HepG2 (cell line): Measurements from ENCODE around the gene LURAP1L. TPM values are rescaled to one million over a fixed set of nuclear protein-coding genes. Genes with fewer than 3 reads are reported as not detected.

ENCODE experiments used
- AFF4 ChIP-seq: sonication (generic); formaldehyde crosslinking; IDR thresholded peaks from 2 replicates; pipeline ENCODE4 v1.4.0; 2020; ENCODE audit warnings: missing genetic modification reagents
- ARNT ChIP-seq: fragments of 450-650 bp; IDR thresholded peaks from 2 replicates; pipeline ENCODE4 v1.6.1; 2017
- ATAD3A ChIP-seq: sonication (generic); formaldehyde crosslinking; IDR thresholded peaks from 2 replicates; pipeline ENCODE4 v1.4.0; 2020; ENCODE audit warnings: missing genetic modification reagents
- ATF4 ChIP-seq, 2 experiments: fragments of 450-650 bp in 1 of 2; sonication (generic) in 1 of 2; formaldehyde crosslinking; IDR thresholded peaks; 2 replicates each; pipeline versions ENCODE4 v1.5.0 to v1.8.0; 2020 to 2022; ENCODE audit warnings: mild to moderate bottlenecking in 1 of 2, missing genetic modification reagents in 1 of 2
- IRX3 ChIP-seq: sonication (generic); formaldehyde crosslinking; IDR thresholded peaks from 2 replicates; pipeline ENCODE4 v1.8.1; 2023; ENCODE audit warnings: mild to moderate bottlenecking, low read depth, missing genetic modification reagents, borderline replicate concordance
- MTF2 ChIP-seq: sonication (generic); formaldehyde crosslinking; IDR thresholded peaks from 2 replicates; pipeline ENCODE4 v1.5.0; 2020; ENCODE audit warnings: missing genetic modification reagents, borderline replicate concordance
- NFYB ChIP-seq: sonication (generic); formaldehyde crosslinking; IDR thresholded peaks from 2 replicates; pipeline ENCODE4 v1.4.0; 2020; ENCODE audit warnings: missing genetic modification reagents
- NONO ChIP-seq, 2 experiments: fragments of 450-650 bp in 1 of 2; sonication (generic) in 1 of 2; formaldehyde crosslinking in 1 of 2; IDR thresholded peaks in 1 of 2; conservative IDR thresholded peaks in 1 of 2; 2 replicates each; pipeline versions ENCODE4 v1.6.1 to v1.8.0; 2017 to 2022; ENCODE audit warnings: mild to moderate bottlenecking in 1 of 2, missing genetic modification reagents in 1 of 2, moderate library complexity in 1 of 2
- RCOR2 ChIP-seq: IDR thresholded peaks from 2 replicates; pipeline ENCODE4 v1.6.1; 2016; ENCODE audit warnings: missing biosample characterization, missing genetic modification reagents
- SNAI1 ChIP-seq: sonication (generic); formaldehyde crosslinking; IDR thresholded peaks from 2 replicates; pipeline ENCODE4 v1.5.0; 2020; ENCODE audit warnings: mild to moderate bottlenecking, missing genetic modification reagents, borderline replicate concordance
- ZBTB1 ChIP-seq: sonication (generic); formaldehyde crosslinking; IDR thresholded peaks from 2 replicates; pipeline ENCODE4 v1.4.0; 2020; ENCODE audit warnings: missing genetic modification reagents, borderline replicate concordance
- ZBTB40 ChIP-seq, 2 experiments: fragments of 450-650 bp in 1 of 2; sonication (generic) in 1 of 2; formaldehyde crosslinking in 1 of 2; IDR thresholded peaks; 2 replicates each; pipeline versions ENCODE4 v1.6.1 to v1.8.0; 2016 to 2022; ENCODE audit warnings: antibody characterized with exemption in 1 of 2, mild to moderate bottlenecking in 1 of 2, missing genetic modification reagents in 1 of 2
- ZFP36L1 ChIP-seq: sonication (generic); formaldehyde crosslinking; IDR thresholded peaks from 2 replicates; pipeline ENCODE4 v1.8.0; 2022; ENCODE audit warnings: mild to moderate bottlenecking, missing genetic modification reagents, moderate library complexity
- ZNF317 ChIP-seq: sonication (generic); formaldehyde crosslinking; IDR thresholded peaks from 2 replicates; pipeline ENCODE4 v1.5.0; 2020; ENCODE audit warnings: mild to moderate bottlenecking, missing genetic modification reagents
- ZNF598 ChIP-seq: sonication (generic); formaldehyde crosslinking; IDR thresholded peaks from 2 replicates; pipeline ENCODE4 v1.5.1; 2020; ENCODE audit warnings: mild to moderate bottlenecking, missing genetic modification reagents, borderline replicate concordance
- ZNF816 ChIP-seq: sonication (generic); formaldehyde crosslinking; IDR thresholded peaks from 2 replicates; pipeline ENCODE4 v1.8.0; 2022; ENCODE audit warnings: missing genetic modification reagents, mild to moderate bottlenecking, borderline replicate concordance
- polyA plus RNA-seq, 8 experiments: library from polyadenylated mRNA; depleted of rRNA in 3 of 8; stranded (reverse) in 7 of 8; unstranded in 1 of 8; fragments of >200 nt; fragmentation: Illumina TruSeq in 4 of 8; extraction: Trizol in 4 of 8; gene quantifications; 2 replicates each; pipeline versions ENCODE4 v1.2.1 to v1.2.3, GENCODE V29; 2011 to 2016; ENCODE audit warnings: low read depth in 4 of 8, missing spikeins in 1 of 8, mixed read lengths in 1 of 8; ENCODE audit not compliant: insufficient read depth in 1 of 8
- total RNA-seq, 5 experiments: library from RNA; depleted of rRNA; stranded (reverse); fragments of >200 nt; fragmentation: Illumina TruSeq; extraction: Trizol; gene quantifications; 2 replicates each; pipeline ENCODE4 v1.2.3, GENCODE V29; 2016; ENCODE audit warnings: low read depth in 1 of 5

LURAP1L gene
- total and polyA plus RNA-seq, 2 of the 13 experiments (the other 11 are each of a cell fraction or from before 2014, with no cell fraction given), result 6.7 to 16.6 TPM

DNA sequence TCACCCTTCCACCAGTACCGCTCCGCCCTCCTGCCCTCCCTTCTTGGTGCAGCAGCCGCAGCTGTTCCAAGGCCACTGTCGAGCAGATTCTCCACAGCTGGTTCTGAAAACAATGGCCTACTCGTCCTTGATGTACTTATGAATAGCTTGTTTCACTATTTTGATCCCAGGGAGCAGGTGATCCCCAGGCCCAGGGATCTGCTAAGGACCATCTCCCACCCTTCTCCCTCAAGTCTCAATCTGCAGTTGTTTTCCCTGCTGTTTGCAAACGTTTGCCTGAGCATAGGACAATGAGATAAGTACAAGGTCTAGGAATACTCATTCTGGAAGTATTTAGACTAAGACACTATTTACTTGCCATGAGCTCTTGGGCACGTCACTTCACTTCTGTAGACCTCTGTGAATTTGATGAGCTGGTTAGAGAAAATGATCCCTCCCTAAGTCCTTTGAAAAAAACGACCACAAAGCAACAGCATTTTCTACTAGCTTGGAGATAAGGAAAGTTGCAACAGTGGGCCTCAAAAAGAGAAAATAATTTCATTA is 1.8 kb downstream of the LURAP1L start (continued):
- no peak for TF ChIP-seq ZBTB40 (IDR thresholded peaks at IDR 0.05)
- TF ChIP-seq ZBTB40 (CRISPR knock-in tag; IDR thresholded peaks at IDR 0.05), result no peak
- no peak for TF ChIP-seq IRX3 (CRISPR knock-in tag)
- no peak for TF ChIP-seq MTF2 (CRISPR knock-in tag)
- TF ChIP-seq ATAD3A (CRISPR knock-in tag), result no peak
- TF ChIP-seq ZBTB1 (CRISPR knock-in tag), result no peak
- TF ChIP-seq ZFP36L1 (CRISPR knock-in tag), result no peak
- no peak for TF ChIP-seq ATF4 (CRISPR knock-in tag; IDR thresholded peaks at IDR 0.05)
- no peak for TF ChIP-seq RCOR2 (CRISPR knock-in tag)
- no peak for TF ChIP-seq SNAI1 (CRISPR knock-in tag)
- no peak for TF ChIP-seq ZNF317 (CRISPR knock-in tag)
- TF ChIP-seq ZNF598 (CRISPR knock-in tag), result no peak
- no peak for TF ChIP-seq ZNF816 (CRISPR knock-in tag)
- TF ChIP-seq NFYB (CRISPR knock-in tag), result no peak
- no peak for TF ChIP-seq NONO (IDR thresholded peaks at IDR 0.05)
- TF ChIP-seq NONO (CRISPR knock-in tag; conservative IDR thresholded peaks at IDR 0.05), result no peak
- TF ChIP-seq ARNT, result no peak
- TF ChIP-seq AFF4 (CRISPR knock-in tag), result no peak
